A549 (cell line): ENCODE data around the gene GJA10.

ENCODE experiments used
- CEBPB ChIP-seq, 2 experiments: fragments of >200 bp in 1 of 2; sonication (Bioruptor Twin) in 1 of 2; formaldehyde crosslinking in 1 of 2; IDR thresholded peaks; 2 replicates each; pipeline ENCODE4 v1.6.1; 2012 to 2016
- EP300 ChIP-seq, 2 experiments: fragments of >200 bp; sonication (Bioruptor Twin); formaldehyde crosslinking; IDR thresholded peaks; 2 replicates in 1 of 2; 3 replicates in 1 of 2; pipeline ENCODE4 v1.6.1; 2016 to 2017
- JUN ChIP-seq, 2 experiments: fragments of >200 bp; sonication (Bioruptor Twin); formaldehyde crosslinking; IDR thresholded peaks; 2 replicates in 1 of 2; 3 replicates in 1 of 2; pipeline ENCODE4 v1.6.1; 2016 to 2017
- MAFK ChIP-seq: fragments of 450-650 bp; IDR thresholded peaks from 2 replicates; pipeline ENCODE4 v1.6.1; 2014; ENCODE audit not compliant: partially characterized antibody
- MYC ChIP-seq: IDR thresholded peaks from 2 replicates; pipeline ENCODE4 v1.6.1; 2012; ENCODE audit warnings: mild to moderate bottlenecking, inconsistent platforms, low read length, improper control_type of control experiment, borderline replicate concordance
- POLR2A ChIP-seq: IDR thresholded peaks from 2 replicates; pipeline ENCODE4 v1.6.1; 2012; ENCODE audit warnings: mild to moderate bottlenecking, low read length
- POLR2AphosphoS2 ChIP-seq: conservative IDR thresholded peaks from 2 replicates; pipeline ENCODE4 v1.6.1; 2012; ENCODE audit warnings: low read length, improper control_type of control experiment, inconsistent platforms
- RNF2 ChIP-seq: fragments of 200-600 bp; sonication (generic); IDR thresholded peaks from 2 replicates; pipeline ENCODE4 v1.6.1; 2016; ENCODE audit warnings: low read depth, mild to moderate bottlenecking, antibody characterized with exemption, moderate library complexity, borderline replicate concordance
- TF ChIP-seq, protein P1 (sequence below): fragments of >200 bp; sonication (Bioruptor Twin); formaldehyde crosslinking; IDR thresholded peaks from 3 replicates; pipeline ENCODE4 v1.5.1; 2016

DNA sequence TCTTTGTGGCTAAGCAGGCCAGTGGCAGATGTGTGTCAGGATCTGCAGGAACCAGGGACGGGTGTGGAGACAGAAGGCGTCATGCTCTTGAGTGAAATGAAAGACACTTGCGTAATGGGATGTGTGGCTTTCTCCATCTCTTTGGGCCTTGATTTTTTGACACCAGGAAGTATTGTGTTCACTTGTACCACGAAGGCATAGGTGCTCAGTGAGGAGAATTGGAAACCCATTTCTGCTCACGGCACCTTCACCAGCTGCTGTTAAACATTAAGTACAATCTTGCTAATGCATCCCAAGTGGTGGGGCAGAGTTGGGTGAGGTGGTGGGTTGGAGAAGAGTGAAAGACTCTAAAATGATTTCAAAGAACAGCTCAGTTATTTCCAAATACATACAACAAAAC, 30.0 kb downstream of the GJA10 start:
- TF ChIP-seq, protein P1, sequence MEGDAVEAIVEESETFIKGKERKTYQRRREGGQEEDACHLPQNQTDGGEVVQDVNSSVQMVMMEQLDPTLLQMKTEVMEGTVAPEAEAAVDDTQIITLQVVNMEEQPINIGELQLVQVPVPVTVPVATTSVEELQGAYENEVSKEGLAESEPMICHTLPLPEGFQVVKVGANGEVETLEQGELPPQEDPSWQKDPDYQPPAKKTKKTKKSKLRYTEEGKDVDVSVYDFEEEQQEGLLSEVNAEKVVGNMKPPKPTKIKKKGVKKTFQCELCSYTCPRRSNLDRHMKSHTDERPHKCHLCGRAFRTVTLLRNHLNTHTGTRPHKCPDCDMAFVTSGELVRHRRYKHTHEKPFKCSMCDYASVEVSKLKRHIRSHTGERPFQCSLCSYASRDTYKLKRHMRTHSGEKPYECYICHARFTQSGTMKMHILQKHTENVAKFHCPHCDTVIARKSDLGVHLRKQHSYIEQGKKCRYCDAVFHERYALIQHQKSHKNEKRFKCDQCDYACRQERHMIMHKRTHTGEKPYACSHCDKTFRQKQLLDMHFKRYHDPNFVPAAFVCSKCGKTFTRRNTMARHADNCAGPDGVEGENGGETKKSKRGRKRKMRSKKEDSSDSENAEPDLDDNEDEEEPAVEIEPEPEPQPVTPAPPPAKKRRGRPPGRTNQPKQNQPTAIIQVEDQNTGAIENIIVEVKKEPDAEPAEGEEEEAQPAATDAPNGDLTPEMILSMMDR = no peak
- TF ChIP-seq EP300 (IDR thresholded peaks at IDR 0.05) = no peak
- no peak for TF ChIP-seq POLR2A
- TF ChIP-seq JUN (IDR thresholded peaks at IDR 0.05) = no peak
- TF ChIP-seq MAFK = no peak
- TF ChIP-seq POLR2AphosphoS2 = no peak
- TF ChIP-seq RNF2 = no peak
- TF ChIP-seq MYC = no peak
- TF ChIP-seq CEBPB (IDR thresholded peaks at IDR 0.05) = no peak
